Neural progenitor cell (in vitro differentiated cells): Measurements from ENCODE around the gene BAIAP3. TPM values are rescaled to one million over a fixed set of nuclear protein-coding genes. Genes with fewer than 3 reads are reported as not detected.

ENCODE experiments used
- DNase-seq: peaks from one replicate; pipeline ENCODE4 v3.0.0-alpha.2; 2016; ENCODE audit warnings: low spot score
- H2AFZ ChIP-seq: fragments of 200-600 bp; sonication (generic); replicated peaks from 2 replicates; pipeline ENCODE4 v1.6.1; 2016; ENCODE audit warnings: antibody characterized with exemption
- H3F3A ChIP-seq: fragments of 200-600 bp; sonication (generic); 2 replicates; pipeline ENCODE4 v1.6.1; 2016; ENCODE audit warnings: antibody characterized with exemption, low read depth
- H3K27ac ChIP-seq: fragments of 200-600 bp; sonication (generic); 2 replicates; pipeline ENCODE4 v1.5.1; 2016; ENCODE audit warnings: mild to moderate bottlenecking
- H3K27me3 ChIP-seq: fragments of 200-600 bp; sonication (generic); 2 replicates; pipeline ENCODE4 v1.6.1; 2016; ENCODE audit warnings: mild to moderate bottlenecking, moderate library complexity
- H3K36me3 ChIP-seq: fragments of 200-600 bp; sonication (generic); 2 replicates; pipeline ENCODE4 v1.5.1; 2016
- H3K4me1 ChIP-seq: fragments of 200-600 bp; sonication (generic); 2 replicates; pipeline ENCODE4 v1.6.1; 2016; ENCODE audit warnings: mixed run types
- H3K4me2 ChIP-seq: fragments of 200-600 bp; sonication (generic); 2 replicates; pipeline ENCODE4 v1.6.1; 2016
- H3K4me3 ChIP-seq: fragments of 200-600 bp; sonication (generic); 2 replicates; pipeline ENCODE4 v1.5.1; 2016
- H3K79me2 ChIP-seq: fragments of 200-600 bp; sonication (generic); 2 replicates; pipeline ENCODE4 v1.6.1; 2016; ENCODE audit warnings: low read depth
- H3K9ac ChIP-seq: fragments of 200-600 bp; sonication (generic); 2 replicates; pipeline ENCODE4 v1.6.1; 2016
- H3K9me3 ChIP-seq: fragments of 200-600 bp; sonication (generic); 2 replicates; pipeline ENCODE4 v1.5.1; 2016; ENCODE audit warnings: low read depth
- H4K20me1 ChIP-seq: fragments of 200-600 bp; sonication (generic); 2 replicates; pipeline ENCODE4 v1.6.1; 2016; ENCODE audit warnings: low read depth
- H3K27ac Mint-ChIP-seq: 3 replicates; pipeline ENCODE4 v1.8.0; 2021; ENCODE audit warnings: mixed read lengths
- H3K27me3 Mint-ChIP-seq: 2 replicates; pipeline ENCODE4 v1.8.0; 2022; ENCODE audit warnings: low read depth, mild to moderate bottlenecking, inconsistent platforms, moderate library complexity, mixed read lengths; ENCODE audit not compliant: insufficient read depth
- H3K36me3 Mint-ChIP-seq: 3 replicates; pipeline ENCODE4 v1.8.0; 2021; ENCODE audit warnings: mixed read lengths
- H3K4me1 Mint-ChIP-seq: 3 replicates; pipeline ENCODE4 v1.8.0; 2021; ENCODE audit warnings: mixed read lengths
- H3K4me3 Mint-ChIP-seq: 3 replicates; pipeline ENCODE4 v1.8.0; 2021; ENCODE audit warnings: mild to moderate bottlenecking, moderate library complexity, mixed read lengths
- H3K9me3 Mint-ChIP-seq: 3 replicates; pipeline ENCODE4 v1.8.0; 2020; ENCODE audit warnings: mixed read lengths
- EZH2 ChIP-seq: fragments of 200-600 bp; sonication (generic); IDR thresholded peaks from 2 replicates; pipeline ENCODE4 v1.6.1; 2017; ENCODE audit warnings: antibody characterized with exemption, mild to moderate bottlenecking, moderate library complexity
- EZH2phosphoT487 ChIP-seq: fragments of 200-600 bp; sonication (generic); IDR thresholded peaks from 2 replicates; pipeline ENCODE4 v1.6.1; 2017; ENCODE audit warnings: antibody characterized with exemption
- total RNA-seq: library from RNA; depleted of rRNA; stranded (reverse); fragments of >200 nt; gene quantifications from 2 replicates; pipeline ENCODE4 v1.2.3, GENCODE V29; 2015; ENCODE audit warnings: low replicate concordance
- TF ChIP-seq, protein P1 (sequence below): fragments of 200-600 bp; sonication (generic); IDR thresholded peaks from 2 replicates; pipeline ENCODE4 v1.5.1; 2017; ENCODE audit warnings: antibody characterized with exemption, mild to moderate bottlenecking

The BAIAP3 gene
- total RNA-seq, 1 donor from 2014 or later = 0.34 TPM

DNA sequence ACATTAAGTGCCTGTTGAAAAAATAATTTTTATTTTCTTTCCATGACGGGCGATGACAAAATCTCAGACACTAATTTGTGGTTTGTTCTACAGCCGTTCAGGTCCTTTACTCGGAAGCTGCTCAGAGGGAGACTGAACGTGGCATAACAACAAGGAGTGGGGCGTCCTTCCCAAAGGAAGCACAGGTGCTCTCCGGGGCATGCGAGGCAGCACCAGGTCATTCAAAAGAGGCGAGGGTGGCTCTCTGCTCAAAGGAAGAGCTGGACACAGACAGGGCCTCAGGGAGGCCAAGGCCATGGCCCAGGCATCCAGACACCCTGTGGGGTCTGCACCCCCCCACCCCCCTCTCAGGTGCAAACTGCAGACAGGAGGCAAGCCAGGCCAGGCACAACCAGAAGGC, 64.9 kb downstream of the BAIAP3 start:
- TF ChIP-seq, protein P1, sequence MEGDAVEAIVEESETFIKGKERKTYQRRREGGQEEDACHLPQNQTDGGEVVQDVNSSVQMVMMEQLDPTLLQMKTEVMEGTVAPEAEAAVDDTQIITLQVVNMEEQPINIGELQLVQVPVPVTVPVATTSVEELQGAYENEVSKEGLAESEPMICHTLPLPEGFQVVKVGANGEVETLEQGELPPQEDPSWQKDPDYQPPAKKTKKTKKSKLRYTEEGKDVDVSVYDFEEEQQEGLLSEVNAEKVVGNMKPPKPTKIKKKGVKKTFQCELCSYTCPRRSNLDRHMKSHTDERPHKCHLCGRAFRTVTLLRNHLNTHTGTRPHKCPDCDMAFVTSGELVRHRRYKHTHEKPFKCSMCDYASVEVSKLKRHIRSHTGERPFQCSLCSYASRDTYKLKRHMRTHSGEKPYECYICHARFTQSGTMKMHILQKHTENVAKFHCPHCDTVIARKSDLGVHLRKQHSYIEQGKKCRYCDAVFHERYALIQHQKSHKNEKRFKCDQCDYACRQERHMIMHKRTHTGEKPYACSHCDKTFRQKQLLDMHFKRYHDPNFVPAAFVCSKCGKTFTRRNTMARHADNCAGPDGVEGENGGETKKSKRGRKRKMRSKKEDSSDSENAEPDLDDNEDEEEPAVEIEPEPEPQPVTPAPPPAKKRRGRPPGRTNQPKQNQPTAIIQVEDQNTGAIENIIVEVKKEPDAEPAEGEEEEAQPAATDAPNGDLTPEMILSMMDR = no peak
- TF ChIP-seq EZH2 = no peak
- TF ChIP-seq EZH2phosphoT487 = no peak
- H3K27me3 Mint-ChIP-seq = peaks cover 5% of the 10 kb centered on the region
- Histone ChIP-seq H3K4me1 (no peaks in the 10 kb centered on the region), H3K36me3 (no peaks in the 10 kb centered on the region), H2AFZ (no peak overlapping the region), H3K9ac (no peak overlapping the region), H3K9me3 (no peaks in the 10 kb centered on the region), H3K27ac (no peak overlapping the region), H3F3A (no peaks in the 10 kb centered on the region), H3K4me3 (no peak overlapping the region), H3K4me2 (no peak overlapping the region), H3K27me3 (no peaks in the 10 kb centered on the region), H4K20me1 (no peaks in the 10 kb centered on the region), H3K79me2 (no peaks in the 10 kb centered on the region)
- no peak for DNase-seq
- no peaks in the 10 kb centered on the region for H3K9me3 Mint-ChIP-seq
- no peak overlapping the region for H3K4me3 Mint-ChIP-seq
- H3K4me1 Mint-ChIP-seq = no peaks in the 10 kb centered on the region
- no peak overlapping the region for H3K27ac Mint-ChIP-seq
- peaks cover 3% of the 10 kb centered on the region for H3K36me3 Mint-ChIP-seq

Other genes with a start within 250 kb of the BAIAP3 start
- not detected in 2 replicates for gene C1QTNF8, start 237.4 kb upstream of the BAIAP3 start, total RNA-seq
- 9.5 and 32.6 TPM in 2 replicates for gene CACNA1H, start 180.5 kb upstream of the BAIAP3 start, total RNA-seq
- gene TPSG1, start 108.4 kb upstream of the BAIAP3 start, total RNA-seq = not detected in 2 replicates
- not detected in 2 replicates for gene TPSB2, start 103.5 kb upstream of the BAIAP3 start, total RNA-seq
- gene TPSAB1, start 92.9 kb upstream of the BAIAP3 start, total RNA-seq = not detected in 2 replicates
- not detected in 2 replicates for gene TPSD1, start 77.6 kb upstream of the BAIAP3 start, total RNA-seq
- 184 and 239 TPM in 2 replicates for gene UBE2I, start 24.0 kb upstream of the BAIAP3 start, total RNA-seq
- 22.4 and 60.6 TPM in 2 replicates for gene TSR3, start 18.2 kb downstream of the BAIAP3 start, total RNA-seq
- 11.8 and 22.7 TPM in 2 replicates for gene GNPTG, start 18.3 kb downstream of the BAIAP3 start, total RNA-seq
- gene UNKL, start 81.1 kb downstream of the BAIAP3 start, total RNA-seq = 6.1 and 25.4 TPM in 2 replicates
- 4.6 and 13.2 TPM in 2 replicates for gene UQCC4, start 87.1 kb downstream of the BAIAP3 start, total RNA-seq
- gene PERCC1, start 97.4 kb downstream of the BAIAP3 start, total RNA-seq = 1.1 TPM in 1 of 2 replicates, not detected in the other
- 0.28 TPM in 1 of 2 replicates, not detected in the other for gene CCDC154, start 110.9 kb downstream of the BAIAP3 start, total RNA-seq
- 11.5 and 33.4 TPM in 2 replicates for gene CLCN7, start 141.4 kb downstream of the BAIAP3 start, total RNA-seq
- not detected in 2 replicates for gene PTX4, start 155.3 kb downstream of the BAIAP3 start, total RNA-seq
- gene TELO2, start 159.7 kb downstream of the BAIAP3 start, total RNA-seq = 18.3 and 58.4 TPM in 2 replicates
- gene TMEM204, start 200.0 kb downstream of the BAIAP3 start, total RNA-seq = not detected in 2 replicates